ENCODE measurements around the gene TRIM8.

- TF ChIP-seq EZH2 (IDR thresholded peaks at IDR 0.05; ENCODE audit: low read depth): no peak
- no peak for TF ChIP-seq CTCF (conservative IDR thresholded peaks at IDR 0.05)
Observed at GRCh38 chr10:102613785-102614184, 30.5 kb upstream of the TRIM8 start.
